Esophagus squamous epithelium (tissue), 5 donors: Measurements from ENCODE around the gene TMEM131. TPM values are rescaled to one million over a fixed set of nuclear protein-coding genes. Genes with fewer than 3 reads are reported as not detected.

Experiments used
- DNase-seq: peaks from one replicate; lab custom pipeline; 2025; lab: John Stamatoyannopoulos, UW
- H3K27ac ChIP-seq, 4 donors: fragments of 200-600 bp; sonication (generic); one replicate each; pipeline ENCODE4 v1.5.1; 2016 to 2019; ENCODE audit warnings: mild to moderate bottlenecking in 1 of 4
- H3K27me3 ChIP-seq, 4 donors: fragments of 200-600 bp; sonication (generic); 1 replicate in 3 of 4; 2 replicates in 1 of 4; pipeline versions ENCODE4 v1.5.1 to v1.6.0; 2017 to 2021; ENCODE audit warnings: antibody characterized with exemption in 1 of 4
- H3K36me3 ChIP-seq, 3 donors: fragments of 200-600 bp; sonication (generic); one replicate each; pipeline ENCODE4 v1.5.1; 2016 to 2019
- H3K4me1 ChIP-seq, 3 donors: fragments of 200-600 bp; sonication (generic); one replicate each; pipeline ENCODE4 v1.5.1; 2017 to 2019
- H3K4me3 ChIP-seq, 4 donors: fragments of 200-600 bp; sonication (generic); 1 replicate in 3 of 4; 2 replicates in 1 of 4; pipeline ENCODE4 v1.5.1; 2016 to 2019; ENCODE audit warnings: mild to moderate bottlenecking in 2 of 4, moderate library complexity in 1 of 4
- H3K9me3 ChIP-seq, 3 donors: fragments of 200-600 bp; sonication (generic); one replicate each; pipeline ENCODE4 v1.5.1; 2016 to 2019
- POLR2A ChIP-seq, 4 donors: fragments of 450-650 bp; IDR thresholded peaks; one replicate each; pipeline ENCODE4 v1.6.1; 2017; ENCODE audit warnings: antibody characterized with exemption in 4 of 4, mild to moderate bottlenecking in 4 of 4, moderate library complexity in 3 of 4
- WGBS, 2 donors: methylation state at CpG; one replicate each; pipeline ENCODE4 v1.1.5; 2018; 5-methylcytosine and 5-hydroxymethylcytosine counted together
- intact Hi-C: fragments of 100-400 bp; cut with DNase I; formaldehyde crosslinking; loops from one replicate; pipeline ENCODE4 v1.15.0; 2022
- total RNA-seq, 4 donors: library from RNA; depleted of rRNA; stranded (reverse); fragments of >200 nt; gene quantifications; one replicate each; pipeline ENCODE4 v1.1.0, GENCODE V29; 2016
- TF ChIP-seq, protein P1 (sequence below), 6 experiments: fragments of 450-650 bp in 4 of 6; fragments of 200-600 bp in 2 of 6; sonication (generic) in 2 of 6; IDR thresholded peaks; one replicate each; pipeline ENCODE4 v1.5.1; 2016 to 2019; ENCODE audit warnings: antibody characterized with exemption in 6 of 6, mild to moderate bottlenecking in 4 of 6, moderate library complexity in 4 of 6
- donor health status: DM: yes; HTN: yes; CAD: no.

Gene TMEM131
- total RNA-seq, 4 donors from 2014 or later: 24.2 to 36.4 (median 28.1) TPM

DNA sequence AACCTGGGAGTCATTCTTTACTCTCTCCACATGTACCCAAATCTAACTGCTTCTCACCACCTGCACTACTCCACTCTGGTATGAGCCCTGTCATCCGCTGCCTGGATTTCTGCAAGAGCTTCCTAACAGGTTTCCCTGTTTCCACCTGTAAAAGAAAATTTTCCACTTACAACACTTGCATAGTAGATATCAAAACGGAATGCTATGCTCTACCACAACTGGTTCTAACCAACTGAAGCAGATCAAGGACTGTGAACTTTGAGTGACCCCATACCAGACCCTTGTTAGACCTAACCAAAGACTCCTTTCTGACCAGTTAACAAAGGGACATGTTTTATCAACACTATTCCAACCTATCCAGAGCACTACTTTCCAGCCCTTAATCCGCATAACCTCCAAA lies 3.8 kb upstream of the TMEM131 start:
- no peak for TF ChIP-seq POLR2A (IDR thresholded peaks at IDR 0.05)
- Histone ChIP-seq H3K4me1 (peaks cover 0 to 32% (median 6%) of the 10 kb centered on the region in 3 donors), H3K9me3 (no peaks in the 10 kb centered on the region), H3K27me3 (no peaks in the 10 kb centered on the region), H3K36me3 (no peaks in the 10 kb centered on the region), H3K27ac (no peak overlapping the region), H3K4me3 (no peak overlapping the region)
- DNase-seq: no peak
- WGBS, 2 donors: 94 to 98% methylated on average over 3 of the region's 3 CpGs
- intact Hi-C loops: loop anchor here (10.0 kb wide), 1 partner anchor 195 kb away; no protein-coding TSS in a partner anchor

GRCh38 chr2:97998431-97999005 lies 2.8 kb upstream of the TMEM131 start:
- peak overlapping the region in 3 of 4 donors; percentile 17 to 99 (median 29) for H3K27ac ChIP-seq
- DNase-seq: no peak
- H3K4me3 ChIP-seq: no peak overlapping the region
- intact Hi-C loops: loop anchor here (10.0 kb wide), 1 partner anchor 194 kb away; no protein-coding TSS in a partner anchor
- H3K27me3 ChIP-seq: no peaks in the 10 kb centered on the region
- H3K9me3 ChIP-seq: no peaks in the 10 kb centered on the region
- TF ChIP-seq POLR2A (IDR thresholded peaks at IDR 0.05): no peak
- TF ChIP-seq, protein P1, sequence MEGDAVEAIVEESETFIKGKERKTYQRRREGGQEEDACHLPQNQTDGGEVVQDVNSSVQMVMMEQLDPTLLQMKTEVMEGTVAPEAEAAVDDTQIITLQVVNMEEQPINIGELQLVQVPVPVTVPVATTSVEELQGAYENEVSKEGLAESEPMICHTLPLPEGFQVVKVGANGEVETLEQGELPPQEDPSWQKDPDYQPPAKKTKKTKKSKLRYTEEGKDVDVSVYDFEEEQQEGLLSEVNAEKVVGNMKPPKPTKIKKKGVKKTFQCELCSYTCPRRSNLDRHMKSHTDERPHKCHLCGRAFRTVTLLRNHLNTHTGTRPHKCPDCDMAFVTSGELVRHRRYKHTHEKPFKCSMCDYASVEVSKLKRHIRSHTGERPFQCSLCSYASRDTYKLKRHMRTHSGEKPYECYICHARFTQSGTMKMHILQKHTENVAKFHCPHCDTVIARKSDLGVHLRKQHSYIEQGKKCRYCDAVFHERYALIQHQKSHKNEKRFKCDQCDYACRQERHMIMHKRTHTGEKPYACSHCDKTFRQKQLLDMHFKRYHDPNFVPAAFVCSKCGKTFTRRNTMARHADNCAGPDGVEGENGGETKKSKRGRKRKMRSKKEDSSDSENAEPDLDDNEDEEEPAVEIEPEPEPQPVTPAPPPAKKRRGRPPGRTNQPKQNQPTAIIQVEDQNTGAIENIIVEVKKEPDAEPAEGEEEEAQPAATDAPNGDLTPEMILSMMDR (IDR thresholded peaks at IDR 0.05): no peak
- H3K4me1 ChIP-seq: peaks cover 0 to 42% (median 12%) of the 10 kb centered on the region in 3 donors
- no peaks in the 10 kb centered on the region for H3K36me3 ChIP-seq
- WGBS, 2 donors: 38 to 56% methylated on average over 1 of the region's 1 CpG

GRCh38 chr2:97997784-97998392 lies 2.1 kb upstream of the TMEM131 start:
- no peak for DNase-seq
- H3K36me3 ChIP-seq: no peaks in the 10 kb centered on the region
- peaks cover 0 to 48% (median 18%) of the 10 kb centered on the region in 3 donors for H3K4me1 ChIP-seq
- 54 to 61% methylated on average over 8 of the region's 8 CpGs for WGBS, 2 donors
- no peak for TF ChIP-seq POLR2A (IDR thresholded peaks at IDR 0.05)
- TF ChIP-seq, protein P1 (IDR thresholded peaks at IDR 0.05): no peak
- intact Hi-C loops: loop anchor here (10.0 kb wide), 1 partner anchor 193 kb away; no protein-coding TSS in a partner anchor
- H3K9me3 ChIP-seq: no peaks in the 10 kb centered on the region
- no peaks in the 10 kb centered on the region for H3K27me3 ChIP-seq
- H3K4me3 ChIP-seq: no peak overlapping the region
- H3K27ac ChIP-seq: peak overlapping the region in 3 of 4 donors; percentile 17 to 99 (median 29)

GRCh38 chr2:97996679-97997078 lies 931 bp upstream of the TMEM131 start:
- H3K27me3 ChIP-seq: no peaks in the 10 kb centered on the region
- H3K4me1 ChIP-seq: peaks cover 0 to 60% (median 21%) of the 10 kb centered on the region in 3 donors
- 87 to 88% methylated on average over 19 of the region's 19 CpGs for WGBS, 2 donors
- H3K9me3 ChIP-seq: no peaks in the 10 kb centered on the region
- no peaks in the 10 kb centered on the region for H3K36me3 ChIP-seq
- TF ChIP-seq, protein P1 (IDR thresholded peaks at IDR 0.05): no peak
- TF ChIP-seq POLR2A (IDR thresholded peaks at IDR 0.05): no peak
- intact Hi-C loops: loop anchor here (10.0 kb wide), 1 partner anchor 192 kb away; no protein-coding TSS in a partner anchor
- peak overlapping the region; percentile 96 to 99 (median 97) for H3K27ac ChIP-seq
- DNase-seq: no peak
- peak overlapping the region in 3 of 4 donors; percentile 67 to 93 (median 92) for H3K4me3 ChIP-seq

GRCh38 chr2:97995026-97995733 lies 568 bp downstream of the TMEM131 start:
- Histone ChIP-seq H3K27me3 (no peaks in the 10 kb centered on the region), H3K9me3 (no peaks in the 10 kb centered on the region), H3K36me3 (no peaks in the 10 kb centered on the region), H3K4me1 (peaks cover 0 to 71% (median 23%) of the 10 kb centered on the region in 3 donors), H3K27ac (peak overlapping the region; percentile 96 to 99 (median 97)), H3K4me3 (peak overlapping the region; percentile 67 to 94 (median 92))
- DNase-seq: no peak
- WGBS, 2 donors: 0 to 2% methylated on average over 5 to 13 of the region's 81 CpGs
- TF ChIP-seq, protein P1 (IDR thresholded peaks at IDR 0.05): peak in 1 of 6 experiments; percentile 7
- TF ChIP-seq POLR2A (IDR thresholded peaks at IDR 0.05): peak in 1 of 4 donors; percentile 10
- intact Hi-C loops: loop anchor here (10.0 kb wide), 1 partner anchor 190 kb away; no protein-coding TSS in a partner anchor
